ENCODE data around the gene RNF141.

The RNF141 gene

GRCh38 chr11:10485646-10486045 lies 55.3 kb downstream of the RNF141 start:
- Histone ChIP-seq H3K9me3 (ENCODE audit: control insufficient read depth, insufficient read depth, low read depth, low read length) (no peaks in the 10 kb centered on the region), H3K4me1 (ENCODE audit: control insufficient read depth, insufficient read depth, low read length) (no peaks in the 10 kb centered on the region), H3K27ac (ENCODE audit: extremely low read depth, low read depth, low read length) (no peak overlapping the region), H3K4me3 (ENCODE audit: low read depth, low read length) (no peak overlapping the region), H3K36me3 (ENCODE audit: control insufficient read depth in 2 of 2, insufficient read depth in 1 of 2, low read length in 2 of 2) (no peaks in the 10 kb centered on the region)
- POLR2A ChIA-PET, result no interaction called here
- no peak for TF ChIP-seq ZXDB (tag by site-specific recombination; IDR thresholded peaks at IDR 0.05)
- CTCF ChIA-PET, result no interaction called here

- ChIA-PET POLR2A (no interaction called here), CTCF (no interaction called here)
- H3K9me3 ChIP-seq (ENCODE audit: control insufficient read depth, insufficient read depth, low read depth, low read length), result no peaks in the 10 kb centered on the region
- H3K4me1 ChIP-seq (ENCODE audit: control insufficient read depth, insufficient read depth, low read length), result no peaks in the 10 kb centered on the region
- TF ChIP-seq ZNF121 (tag by site-specific recombination; IDR thresholded peaks at IDR 0.05) (no peak), ZNF658 (tag by site-specific recombination; IDR thresholded peaks at IDR 0.05) (no peak)
- H3K4me3 ChIP-seq (ENCODE audit: low read depth, low read length), result no peak overlapping the region
- H3K27ac ChIP-seq (ENCODE audit: extremely low read depth, low read depth, low read length), result no peak overlapping the region
- H3K36me3 ChIP-seq (ENCODE audit: control insufficient read depth in 2 of 2, insufficient read depth in 1 of 2, low read length in 2 of 2), result no peaks in the 10 kb centered on the region
Measured at GRCh38 chr11:10484461-10485180, 56.4 kb downstream of the RNF141 start.

GRCh38 chr11:10483584-10483983 lies 57.4 kb downstream of the RNF141 start:
- POLR2A ChIA-PET, result no interaction called here
- Histone ChIP-seq H3K36me3 (ENCODE audit: control insufficient read depth in 2 of 2, insufficient read depth in 1 of 2, low read length in 2 of 2) (no peaks in the 10 kb centered on the region), H3K4me3 (ENCODE audit: low read depth, low read length) (no peak overlapping the region), H3K4me1 (ENCODE audit: control insufficient read depth, insufficient read depth, low read length) (no peaks in the 10 kb centered on the region), H3K9me3 (ENCODE audit: control insufficient read depth, insufficient read depth, low read depth, low read length) (no peaks in the 10 kb centered on the region), H3K27ac (ENCODE audit: extremely low read depth, low read depth, low read length) (no peak overlapping the region)
- CTCF ChIA-PET, result no interaction called here
- TF ChIP-seq ZNF302 (tag by site-specific recombination; IDR thresholded peaks at IDR 0.05; ENCODE audit: low read depth) (no peak), GLIS2 (tag by site-specific recombination; IDR thresholded peaks at IDR 0.05) (no peak), ZNF473 (tag by site-specific recombination; IDR thresholded peaks at IDR 0.05) (no peak), ZNF223 (tag by site-specific recombination; IDR thresholded peaks at IDR 0.05) (no peak), RBAK (tag by site-specific recombination; IDR thresholded peaks at IDR 0.05) (no peak), WT1 (tag by site-specific recombination; IDR thresholded peaks at IDR 0.05) (no peak), GFI1B (tag by site-specific recombination; IDR thresholded peaks at IDR 0.05) (no peak), ZNF391 (tag by site-specific recombination; IDR thresholded peaks at IDR 0.05; ENCODE audit: borderline replicate concordance, low read depth) (no peak), ZFHX2 (tag by site-specific recombination; conservative IDR thresholded peaks at IDR 0.05) (no peak), ZNF132 (tag by site-specific recombination; IDR thresholded peaks at IDR 0.05; ENCODE audit: borderline replicate concordance) (no peak), ZNF571 (tag by site-specific recombination; IDR thresholded peaks at IDR 0.05) (no peak), ZNF280D (tag by site-specific recombination; IDR thresholded peaks at IDR 0.05) (no peak), ZNF175 (tag by site-specific recombination; IDR thresholded peaks at IDR 0.05) (no peak), ZNF529 (tag by site-specific recombination; IDR thresholded peaks at IDR 0.05; ENCODE audit: insufficient replicate concordance) (no peak), ZNF354C (tag by site-specific recombination; IDR thresholded peaks at IDR 0.05; ENCODE audit: borderline replicate concordance, low read depth) (no peak)
